Effector memory CD8-positive, alpha-beta T cell (primary cell): ENCODE measurements around the gene ZNF613.

Experiments used
- ATAC-seq: fragments of 150-1000 bp; cut with Tn5 transposase; replicated peaks from 2 replicates; pipeline ENCODE4 v1.10.0; 2021; ENCODE audit warnings: mild to moderate bottlenecking, moderate library complexity
- DNase-seq, 3 experiments: peaks; one replicate each; pipeline ENCODE4 v3.0.0; 2021
- H3K27ac Mint-ChIP-seq, 2 donors: one replicate each; pipeline ENCODE4 v1.8.0; 2022; ENCODE audit warnings: mild to moderate bottlenecking in 2 of 2, mixed read lengths in 2 of 2, moderate library complexity in 2 of 2
- H3K27me3 Mint-ChIP-seq, 2 donors: one replicate each; pipeline ENCODE4 v1.8.0; 2022; ENCODE audit warnings: mixed read lengths in 2 of 2
- H3K36me3 Mint-ChIP-seq: one replicate; pipeline ENCODE4 v1.8.0; 2022; ENCODE audit warnings: mild to moderate bottlenecking, moderate library complexity, mixed read lengths; ENCODE audit not compliant: insufficient read depth
- H3K4me1 Mint-ChIP-seq, 2 donors: one replicate each; pipeline ENCODE4 v1.8.0; 2022; ENCODE audit warnings: low read depth in 2 of 2, mixed read lengths in 2 of 2
- H3K4me3 Mint-ChIP-seq, 2 donors: one replicate each; pipeline ENCODE4 v1.8.0; 2022; ENCODE audit warnings: mild to moderate bottlenecking in 2 of 2, mixed read lengths in 2 of 2, moderate library complexity in 2 of 2
- H3K9me3 Mint-ChIP-seq, 2 donors: one replicate each; pipeline ENCODE4 v1.8.0; 2022; ENCODE audit warnings: mixed read lengths in 2 of 2

The ZNF613 gene

DNA sequence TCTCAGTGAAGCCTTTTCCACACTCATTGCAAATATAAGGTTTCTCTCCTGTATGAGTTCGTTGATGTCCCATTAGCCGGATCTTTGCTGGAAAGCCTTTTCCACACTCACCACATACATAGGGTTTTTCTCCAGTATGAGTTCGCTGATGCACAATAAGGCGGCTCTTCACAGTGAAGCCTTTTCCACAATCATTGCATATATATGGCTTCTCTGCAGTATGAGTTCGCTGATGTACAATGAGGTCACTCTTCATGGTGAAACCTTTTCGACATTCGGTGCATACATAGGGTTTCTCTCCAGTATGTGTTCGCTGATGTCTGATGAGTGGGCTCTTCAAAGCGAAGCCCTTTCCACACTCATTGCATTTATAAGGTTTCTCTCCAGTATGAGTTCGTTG, 66.2 kb downstream of the ZNF613 start:
- DNase-seq (no peak), ATAC-seq (no peak)
- peaks cover 21% of the 10 kb centered on the region for H3K36me3 Mint-ChIP-seq
- no peak overlapping the region for H3K27ac Mint-ChIP-seq
- H3K4me3 Mint-ChIP-seq: no peak overlapping the region
- no peaks in the 10 kb centered on the region for H3K27me3 Mint-ChIP-seq
- H3K4me1 Mint-ChIP-seq: no peaks in the 10 kb centered on the region
- H3K9me3 Mint-ChIP-seq: peaks cover 10 to 15% of the 10 kb centered on the region in 2 donors

DNA sequence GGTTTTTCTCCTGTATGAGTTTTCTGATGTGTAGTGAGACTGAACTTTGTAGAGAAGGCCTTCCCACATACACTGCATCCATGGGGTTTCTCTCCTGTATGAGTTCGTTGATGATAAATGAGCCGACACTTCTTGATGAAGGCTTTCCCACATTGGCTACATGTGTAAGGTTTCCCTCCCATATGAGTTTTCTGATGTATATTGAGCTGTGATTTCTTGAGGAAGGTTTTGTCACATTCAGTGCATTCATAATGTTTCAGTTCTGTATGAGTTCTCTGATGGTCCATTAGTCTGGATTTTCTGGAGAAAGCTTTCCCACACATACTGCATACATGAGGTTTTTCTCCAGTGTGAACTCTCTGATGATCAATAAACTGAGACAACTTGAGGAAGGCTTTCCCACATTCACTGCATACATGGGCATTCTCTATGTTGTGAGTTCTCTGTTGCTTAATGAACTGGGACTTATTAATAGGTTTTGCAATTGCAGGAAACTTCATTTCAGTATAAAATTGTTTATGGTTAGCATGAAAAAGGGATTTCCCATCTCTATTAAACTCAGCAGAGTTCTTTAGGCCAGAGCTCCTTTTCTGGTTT, 66.9 kb downstream of the ZNF613 start:
- H3K9me3 Mint-ChIP-seq: peaks cover 7 to 10% of the 10 kb centered on the region in 2 donors
- H3K27ac Mint-ChIP-seq: no peak overlapping the region
- no peaks in the 10 kb centered on the region for H3K27me3 Mint-ChIP-seq

More for the DNA sequence above, 66.9 kb downstream of the ZNF613 start:
- DNase-seq: no peak
- Mint-ChIP-seq H3K4me3 (no peak overlapping the region), H3K4me1 (no peaks in the 10 kb centered on the region), H3K36me3 (peaks cover 27% of the 10 kb centered on the region)
- ATAC-seq: no peak
